Vagina (tissue), 2 donors: ENCODE measurements around the gene PFDN1. TPM values are rescaled to one million over a fixed set of nuclear protein-coding genes. Genes with fewer than 3 reads are reported as not detected.

Source experiments
- DNase-seq, 2 donors: peaks; one replicate each; pipeline ENCODE4 v3.0.0-alpha.2; 2017; ENCODE audit errors: extremely low spot score in 2 of 2
- H3K27ac ChIP-seq: fragments of 200-600 bp; sonication (generic); one replicate; pipeline ENCODE4 v1.5.1; 2019
- H3K27me3 ChIP-seq: fragments of 200-600 bp; sonication (generic); one replicate; pipeline ENCODE4 v1.5.1; 2019
- H3K36me3 ChIP-seq, 2 donors: fragments of 200-600 bp; sonication (generic); one replicate each; pipeline ENCODE4 v1.5.1; 2017 to 2019
- H3K4me1 ChIP-seq: fragments of 200-600 bp; sonication (generic); one replicate; pipeline ENCODE4 v1.5.1; 2019
- H3K4me3 ChIP-seq, 2 donors: fragments of 200-600 bp; sonication (generic); 1 replicate in 1 of 2; 2 replicates in 1 of 2; pipeline ENCODE4 v1.5.1; 2016 to 2019
- H3K9me3 ChIP-seq: fragments of 200-600 bp; sonication (generic); one replicate; pipeline ENCODE4 v1.5.1; 2019
- POLR2A ChIP-seq, 2 donors: fragments of 450-650 bp; IDR thresholded peaks; one replicate each; pipeline ENCODE4 v1.6.1; 2017; ENCODE audit warnings: antibody characterized with exemption in 2 of 2, mild to moderate bottlenecking in 2 of 2, moderate library complexity in 2 of 2
- POLR2AphosphoS5 ChIP-seq, 2 donors: sonication (generic); formaldehyde crosslinking; IDR thresholded peaks; one replicate each; pipeline ENCODE4 v1.9.0; 2017; ENCODE audit warnings: antibody characterized with exemption in 2 of 2, mild to moderate bottlenecking in 2 of 2, low read depth in 1 of 2; ENCODE audit not compliant: insufficient read depth in 1 of 2
- intact Hi-C: fragments of 100-400 bp; cut with DNase I; formaldehyde crosslinking; loops from one replicate; pipeline ENCODE4 v1.15.1; 2023
- total RNA-seq: library from RNA; depleted of rRNA; stranded (reverse); fragments of >200 nt; gene quantifications from one replicate; pipeline ENCODE4 v1.2.3, GENCODE V29; 2016
- TF ChIP-seq, protein P1 (sequence below), 3 experiments: fragments of 450-650 bp in 2 of 3; fragments of 200-600 bp in 1 of 3; sonication (generic) in 1 of 3; IDR thresholded peaks; one replicate each; pipeline ENCODE4 v1.5.1; 2017 to 2019; ENCODE audit warnings: antibody characterized with exemption in 3 of 3, mild to moderate bottlenecking in 2 of 3, moderate library complexity in 2 of 3

Gene PFDN1, protein sequence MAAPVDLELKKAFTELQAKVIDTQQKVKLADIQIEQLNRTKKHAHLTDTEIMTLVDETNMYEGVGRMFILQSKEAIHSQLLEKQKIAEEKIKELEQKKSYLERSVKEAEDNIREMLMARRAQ
- 94.8 TPM for total RNA-seq

DNA sequence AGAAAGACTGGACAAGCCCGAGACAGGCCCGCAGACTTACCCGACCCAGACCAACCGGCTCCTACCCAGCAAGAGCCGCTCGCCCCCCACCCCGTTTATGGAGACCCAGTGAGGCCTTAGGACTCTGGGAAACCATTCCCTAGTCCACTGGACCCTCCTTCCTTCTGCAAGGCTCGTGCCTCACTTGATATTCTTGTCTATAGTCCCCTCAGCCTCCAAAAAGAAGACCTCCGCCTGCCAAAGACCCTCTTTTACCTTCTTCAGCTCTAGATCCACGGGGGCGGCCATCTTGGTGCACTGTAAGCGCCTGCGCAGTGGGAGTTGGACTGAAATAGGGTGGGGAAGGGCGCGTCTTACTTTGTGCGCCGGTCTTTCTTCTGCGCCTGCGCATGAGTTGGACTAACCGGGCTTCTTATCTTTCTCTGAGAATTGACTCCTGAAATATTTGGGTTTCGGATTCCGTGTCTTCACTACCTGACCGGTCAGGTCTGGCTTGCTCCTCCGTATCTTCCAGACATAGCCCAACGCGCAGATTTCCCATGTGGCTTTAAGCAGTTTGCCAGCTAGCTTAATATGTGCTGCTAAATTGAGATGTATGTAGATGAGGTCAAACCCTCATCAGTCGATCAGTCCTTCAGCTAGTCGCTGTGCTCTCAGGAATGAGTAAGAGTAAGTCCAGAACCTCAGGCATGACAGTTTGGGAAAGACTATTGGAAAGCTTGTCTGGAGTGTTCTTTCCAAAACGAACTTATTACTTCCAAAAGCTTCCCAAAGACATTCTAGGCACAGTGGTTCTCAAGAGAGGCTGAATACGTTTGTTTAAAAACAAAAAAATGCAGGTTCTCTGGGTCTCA lies at the start of gene PFDN1:
TSS of gene PFDN1 (minus strand) at position 316 of the 854 bp plus-strand sequence. CDS start at position 288, 28 bp downstream.
- peaks cover 0 to 8% of the 10 kb centered on the region in 2 donors for H3K36me3 ChIP-seq
- peak within 1 kb of the TSS; percentile 70 to 73 for H3K4me3 ChIP-seq
- peaks cover 32% of the 10 kb centered on the region for H3K4me1 ChIP-seq
- peak within 1 kb of the TSS; percentile 91 for H3K27ac ChIP-seq
- H3K27me3 ChIP-seq, result no peaks in the 10 kb centered on the region
- intact Hi-C loops, result no loop called here
- no peaks in the 10 kb centered on the region for H3K9me3 ChIP-seq
- peak in 1 of 2 donors; percentile 90 for DNase-seq
- TF ChIP-seq POLR2AphosphoS5 (IDR thresholded peaks at IDR 0.05; ENCODE audit: insufficient read depth in 1 of 2, low read depth in 1 of 2) (peak; percentile 60 to 98), POLR2A (IDR thresholded peaks at IDR 0.05) (no peak)

DNA sequence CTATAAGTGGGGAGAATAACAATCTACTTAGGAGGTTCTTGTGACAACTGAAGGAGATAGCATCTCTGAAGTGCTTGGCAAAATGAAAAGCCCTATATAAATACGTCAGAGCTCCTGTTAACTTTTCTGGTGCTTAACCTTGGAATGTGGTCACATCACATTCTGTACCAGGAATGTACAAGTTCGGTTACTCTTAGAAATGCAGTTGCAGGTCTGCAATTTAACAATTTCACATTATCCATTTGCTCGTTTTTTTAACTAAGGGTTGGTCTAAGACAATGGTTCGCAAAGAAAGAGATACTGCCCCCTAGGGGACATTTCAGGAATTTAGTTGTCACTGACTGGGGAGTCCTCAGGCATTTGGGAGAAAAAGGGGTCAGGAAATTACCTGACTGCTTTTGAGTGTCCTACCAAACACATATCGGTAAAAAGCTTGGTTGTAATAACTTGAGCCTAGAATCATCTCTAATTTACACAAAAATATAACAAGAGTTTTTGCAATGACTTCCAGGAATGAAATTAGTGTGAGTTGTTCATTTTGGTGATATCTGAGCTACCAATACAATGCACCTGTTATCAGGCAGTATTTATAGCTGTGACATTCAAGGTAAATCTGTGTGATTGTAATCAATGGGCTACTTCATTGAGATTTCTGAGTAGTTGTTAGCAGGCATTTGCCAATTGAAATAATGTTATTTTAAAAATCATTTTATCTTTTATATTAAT lies 48.9 kb upstream of the PFDN1 start:
- H3K4me1 ChIP-seq, result peaks cover 14% of the 10 kb centered on the region
- DNase-seq, result no peak
- H3K4me3 ChIP-seq, result no peak overlapping the region
- H3K27me3 ChIP-seq, result no peaks in the 10 kb centered on the region
- H3K27ac ChIP-seq, result no peak overlapping the region
- no peaks in the 10 kb centered on the region for H3K36me3 ChIP-seq
- no peaks in the 10 kb centered on the region for H3K9me3 ChIP-seq
- intact Hi-C loops, result no loop called here
- TF ChIP-seq POLR2AphosphoS5 (IDR thresholded peaks at IDR 0.05; ENCODE audit: insufficient read depth in 1 of 2, low read depth in 1 of 2) (peak in 1 of 2 donors; percentile 46), POLR2A (IDR thresholded peaks at IDR 0.05) (no peak)
- TF ChIP-seq, protein P1, sequence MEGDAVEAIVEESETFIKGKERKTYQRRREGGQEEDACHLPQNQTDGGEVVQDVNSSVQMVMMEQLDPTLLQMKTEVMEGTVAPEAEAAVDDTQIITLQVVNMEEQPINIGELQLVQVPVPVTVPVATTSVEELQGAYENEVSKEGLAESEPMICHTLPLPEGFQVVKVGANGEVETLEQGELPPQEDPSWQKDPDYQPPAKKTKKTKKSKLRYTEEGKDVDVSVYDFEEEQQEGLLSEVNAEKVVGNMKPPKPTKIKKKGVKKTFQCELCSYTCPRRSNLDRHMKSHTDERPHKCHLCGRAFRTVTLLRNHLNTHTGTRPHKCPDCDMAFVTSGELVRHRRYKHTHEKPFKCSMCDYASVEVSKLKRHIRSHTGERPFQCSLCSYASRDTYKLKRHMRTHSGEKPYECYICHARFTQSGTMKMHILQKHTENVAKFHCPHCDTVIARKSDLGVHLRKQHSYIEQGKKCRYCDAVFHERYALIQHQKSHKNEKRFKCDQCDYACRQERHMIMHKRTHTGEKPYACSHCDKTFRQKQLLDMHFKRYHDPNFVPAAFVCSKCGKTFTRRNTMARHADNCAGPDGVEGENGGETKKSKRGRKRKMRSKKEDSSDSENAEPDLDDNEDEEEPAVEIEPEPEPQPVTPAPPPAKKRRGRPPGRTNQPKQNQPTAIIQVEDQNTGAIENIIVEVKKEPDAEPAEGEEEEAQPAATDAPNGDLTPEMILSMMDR (IDR thresholded peaks at IDR 0.05), result peak; percentile 57 to 90 (median 85)

DNA sequence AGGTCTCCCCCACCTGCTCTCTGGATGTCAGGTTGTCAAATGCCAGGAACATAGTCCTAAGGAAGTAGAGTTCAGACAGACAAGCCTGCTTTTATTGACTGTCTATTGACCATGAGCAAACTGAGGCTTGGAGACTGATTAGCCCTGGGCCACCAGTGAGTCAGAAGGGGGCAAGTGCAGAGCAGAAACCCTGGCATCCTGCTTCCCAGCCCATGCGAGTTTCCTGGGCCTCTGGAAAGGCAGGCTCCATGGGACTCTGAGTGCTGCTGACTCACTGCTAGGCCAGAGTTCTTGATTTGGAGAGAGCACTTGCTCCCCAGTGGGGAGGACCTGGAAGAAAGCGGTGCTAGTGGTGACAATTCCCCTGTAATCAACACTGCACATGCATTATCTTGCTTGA lies 46.3 kb upstream of the PFDN1 start:
- Histone ChIP-seq H3K4me3 (no peak overlapping the region), H3K27me3 (no peaks in the 10 kb centered on the region), H3K36me3 (no peaks in the 10 kb centered on the region), H3K4me1 (peaks cover 35% of the 10 kb centered on the region), H3K9me3 (no peaks in the 10 kb centered on the region), H3K27ac (no peak overlapping the region)
- intact Hi-C loops, result loop anchor here (2.0 kb wide), 1 partner anchor 108 kb away; no protein-coding TSS in a partner anchor
- TF ChIP-seq, protein P1 (IDR thresholded peaks at IDR 0.05), result no peak
- TF ChIP-seq POLR2AphosphoS5 (IDR thresholded peaks at IDR 0.05; ENCODE audit: insufficient read depth in 1 of 2, low read depth in 1 of 2) (no peak), POLR2A (IDR thresholded peaks at IDR 0.05) (no peak)
- no peak for DNase-seq

DNA sequence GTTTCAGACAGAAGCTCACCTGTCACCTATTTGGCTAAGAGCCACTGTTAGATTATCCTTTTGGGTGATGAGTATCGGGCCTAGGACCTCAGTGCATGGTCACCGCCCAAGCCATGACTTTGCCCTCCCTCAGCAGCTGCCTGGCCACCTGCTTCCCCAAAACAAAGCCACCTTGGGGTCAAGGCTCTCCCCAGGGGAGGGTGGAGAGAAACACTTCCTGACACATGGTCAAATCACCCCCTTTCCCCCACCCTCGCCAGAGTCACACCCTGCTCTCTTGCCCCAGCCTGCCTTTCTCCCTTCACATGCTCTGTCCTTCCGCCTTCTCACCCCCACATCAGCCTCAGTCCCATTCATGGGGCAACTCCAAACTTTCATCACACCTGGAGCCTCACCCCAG lies 45.2 kb upstream of the PFDN1 start:
- H3K4me3 ChIP-seq, result no peak overlapping the region
- H3K9me3 ChIP-seq, result no peaks in the 10 kb centered on the region
- H3K27me3 ChIP-seq, result no peaks in the 10 kb centered on the region
- intact Hi-C loops, result loop anchor here (2.0 kb wide), 1 partner anchor 107 kb away; no protein-coding TSS in a partner anchor
- H3K36me3 ChIP-seq, result no peaks in the 10 kb centered on the region
- H3K27ac ChIP-seq, result no peak overlapping the region
- no peak for TF ChIP-seq POLR2A (IDR thresholded peaks at IDR 0.05)
- TF ChIP-seq, protein P1 (IDR thresholded peaks at IDR 0.05), result no peak
- peak in 1 of 2 donors; percentile 17 for TF ChIP-seq POLR2AphosphoS5 (IDR thresholded peaks at IDR 0.05; ENCODE audit: insufficient read depth in 1 of 2, low read depth in 1 of 2)
- DNase-seq, result no peak
- H3K4me1 ChIP-seq, result peaks cover 37% of the 10 kb centered on the region

DNA sequence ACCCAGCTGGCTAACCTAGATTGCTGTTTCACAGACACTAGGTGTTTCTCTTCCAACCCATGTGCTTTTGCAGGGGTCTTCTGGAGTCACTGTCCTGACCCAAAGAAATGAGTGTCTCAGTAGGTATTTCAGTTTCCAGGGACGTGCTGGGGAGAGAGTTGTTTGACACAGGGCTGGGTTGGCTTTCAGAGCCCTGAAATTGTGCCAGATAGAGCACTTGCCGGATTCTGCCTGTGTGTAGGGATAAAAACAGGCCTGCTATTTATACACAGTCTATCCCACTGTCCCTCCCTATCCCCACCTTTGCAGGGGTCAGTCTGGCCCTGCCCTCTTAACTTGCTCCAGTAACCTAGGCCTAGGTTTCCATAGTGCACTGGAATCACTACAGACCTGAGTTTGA lies 44.5 kb upstream of the PFDN1 start:
- TF ChIP-seq POLR2A (IDR thresholded peaks at IDR 0.05) (no peak), POLR2AphosphoS5 (IDR thresholded peaks at IDR 0.05; ENCODE audit: insufficient read depth in 1 of 2, low read depth in 1 of 2) (no peak)
- TF ChIP-seq, protein P1 (IDR thresholded peaks at IDR 0.05), result no peak
- intact Hi-C loops, result no loop called here
- Histone ChIP-seq H3K4me1 (peaks cover 37% of the 10 kb centered on the region), H3K27me3 (no peaks in the 10 kb centered on the region), H3K4me3 (peak overlapping the region in 1 of 2 donors; percentile 74), H3K36me3 (no peaks in the 10 kb centered on the region), H3K9me3 (no peaks in the 10 kb centered on the region), H3K27ac (peak overlapping the region; percentile 68)
- no peak for DNase-seq
